RPMI7951 (cell line): ENCODE data around the gene KAZN. TPM values are rescaled to one million over a fixed set of nuclear protein-coding genes. Genes with fewer than 3 reads are reported as not detected.
A peak's percentile ranks its signal among the peaks of the same experiment; 100 is the strongest.

Source experiments
- DNase-seq: peaks from one replicate; pipeline ENCODE4 v3.0.0-alpha.2; 2012; ENCODE audit warnings: low read depth
- total RNA-seq: library from RNA; depleted of rRNA; stranded (reverse); fragments of >200 nt; shearing (Covaris generic); gene quantifications from 2 replicates; pipeline ENCODE4 v1.2.3, GENCODE V29; 2014

Gene KAZN
- total RNA-seq, 1 experiment from 2014 or later: 0.24 TPM

GRCh38 chr1:15007368-15007767, 408.9 kb downstream of the KAZN start:
- no peak for DNase-seq

GRCh38 chr1:15007842-15008241, 409.4 kb downstream of the KAZN start:
- no peak for DNase-seq

DNA sequence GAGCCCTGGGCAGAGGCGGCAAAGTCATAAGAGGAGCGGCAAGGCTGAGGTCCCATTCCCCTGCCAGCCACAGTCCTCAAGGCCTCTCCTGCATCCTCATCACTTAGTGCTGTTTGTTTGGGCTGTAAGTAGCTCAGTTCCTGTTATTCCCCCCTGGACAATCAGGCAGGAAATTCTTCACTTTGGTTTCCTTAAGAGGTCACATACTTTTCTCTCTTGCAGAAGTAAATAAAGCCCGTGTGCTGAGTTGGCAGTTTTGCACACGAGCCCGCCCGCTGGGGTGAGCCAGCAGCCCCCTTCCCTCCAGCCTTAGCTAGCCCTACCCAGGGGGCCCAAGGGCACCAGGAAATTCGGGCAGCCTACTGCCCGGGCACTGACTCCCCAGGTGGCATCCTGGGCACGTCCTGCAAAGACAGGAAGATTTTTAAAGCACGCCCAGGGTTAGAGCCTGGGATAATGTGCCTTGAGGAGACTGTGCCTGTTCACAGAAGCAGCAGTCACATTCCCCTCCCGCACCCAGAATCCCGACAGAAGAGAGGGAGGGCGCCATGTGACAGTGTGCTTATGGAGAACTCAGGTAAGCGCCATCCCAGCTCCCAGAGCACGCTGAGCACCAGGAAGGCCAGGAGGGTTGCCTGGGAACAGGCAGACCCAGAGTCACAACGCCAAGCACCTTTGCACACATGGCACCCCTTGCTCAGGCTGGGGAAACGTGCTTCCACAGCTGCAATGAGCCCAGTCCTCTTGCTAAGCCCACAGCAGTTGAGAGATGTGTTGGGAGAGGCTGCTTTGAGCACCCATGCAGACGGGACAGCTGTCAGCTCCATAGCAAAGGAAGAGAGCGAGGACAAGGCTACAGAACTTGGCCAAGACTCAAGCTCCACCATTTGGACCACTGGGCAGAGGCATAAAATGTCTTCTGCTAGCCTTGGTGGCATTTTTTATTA, 410.6 kb downstream of the KAZN start:
- DNase-seq: no peak

DNA sequence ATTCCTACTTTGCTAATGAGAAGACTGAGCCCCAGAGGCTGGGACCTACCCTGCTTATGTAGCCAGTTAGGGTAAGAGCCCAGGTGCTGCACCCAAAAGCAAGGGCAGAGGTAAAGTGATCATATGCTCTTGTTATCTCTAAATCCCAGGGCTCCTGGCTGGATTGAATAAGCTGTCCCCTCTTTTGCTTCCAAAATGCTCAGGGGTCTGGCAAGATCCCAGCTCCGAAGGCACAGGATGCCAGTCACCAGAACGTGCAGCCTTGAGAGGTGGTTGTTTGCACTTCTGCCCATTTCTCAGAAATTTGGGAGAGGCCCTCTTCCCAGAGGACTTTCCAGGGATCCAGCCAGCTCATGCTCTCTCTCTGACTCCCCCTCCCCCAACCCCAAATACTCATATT, 412.7 kb downstream of the KAZN start:
- no peak for DNase-seq

DNA sequence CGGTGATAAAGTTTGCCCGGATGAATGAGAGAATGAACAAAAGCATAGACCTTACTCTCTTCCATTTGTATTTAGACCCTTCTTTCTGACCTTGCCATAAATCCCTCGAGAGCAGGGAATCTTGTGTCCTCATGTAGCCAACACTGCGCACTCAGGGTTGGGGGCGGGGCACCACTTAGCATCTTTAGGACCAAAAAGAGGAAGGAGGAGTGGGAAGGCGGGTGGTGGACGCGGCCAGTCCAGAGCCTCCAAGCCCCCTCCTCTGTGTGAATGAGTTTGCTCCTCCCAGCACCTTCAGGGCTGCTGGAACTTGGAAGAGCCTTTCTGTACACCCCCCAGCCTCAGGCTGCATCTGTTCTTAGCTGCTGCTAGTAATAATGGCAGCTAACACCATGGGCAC, 413.2 kb downstream of the KAZN start:
- DNase-seq: no peak

DNA sequence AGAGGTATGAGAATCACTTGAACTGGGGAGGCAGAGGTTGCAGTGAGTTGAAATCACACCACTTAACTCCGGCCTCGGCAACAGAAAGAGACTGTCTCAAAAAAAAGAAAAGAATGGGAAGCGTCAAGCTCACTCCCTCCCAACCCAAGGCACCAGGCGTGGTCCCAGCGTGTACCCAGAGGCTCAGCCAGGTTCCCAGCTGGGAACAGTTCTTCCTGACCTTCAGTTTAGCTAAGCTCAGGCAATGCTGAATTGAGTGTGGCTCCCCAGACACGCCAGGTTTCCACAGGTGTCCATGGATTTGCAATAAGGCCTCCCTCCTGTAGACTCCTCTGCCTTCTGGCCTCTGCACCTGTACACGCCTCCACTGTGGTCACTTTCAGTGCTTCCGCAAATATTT, 414.3 kb downstream of the KAZN start:
- DNase-seq: no peak

GRCh38 chr1:15013767-15014166, 415.3 kb downstream of the KAZN start:
- DNase-seq: no peak

DNA sequence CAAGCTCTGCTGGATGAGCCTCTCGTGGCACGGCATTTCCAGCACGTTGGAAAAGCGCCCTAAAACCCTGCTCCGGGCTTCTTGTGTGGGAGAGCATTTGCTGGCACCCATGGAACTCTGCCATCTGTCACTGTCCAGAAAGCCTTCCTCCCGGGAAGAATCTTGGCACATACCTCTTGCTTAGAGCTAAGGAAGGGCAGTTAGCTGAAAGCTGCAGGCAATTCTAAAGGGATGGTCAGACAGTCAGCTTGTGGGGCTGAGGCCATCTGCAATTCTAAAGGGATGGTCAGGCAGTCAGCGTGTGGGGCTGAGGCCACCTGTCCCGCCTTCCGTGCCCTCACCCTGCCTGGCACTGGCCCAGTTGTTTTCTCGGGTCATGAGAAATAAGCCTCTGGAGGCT, 416.0 kb downstream of the KAZN start:
- DNase-seq: no peak

DNA sequence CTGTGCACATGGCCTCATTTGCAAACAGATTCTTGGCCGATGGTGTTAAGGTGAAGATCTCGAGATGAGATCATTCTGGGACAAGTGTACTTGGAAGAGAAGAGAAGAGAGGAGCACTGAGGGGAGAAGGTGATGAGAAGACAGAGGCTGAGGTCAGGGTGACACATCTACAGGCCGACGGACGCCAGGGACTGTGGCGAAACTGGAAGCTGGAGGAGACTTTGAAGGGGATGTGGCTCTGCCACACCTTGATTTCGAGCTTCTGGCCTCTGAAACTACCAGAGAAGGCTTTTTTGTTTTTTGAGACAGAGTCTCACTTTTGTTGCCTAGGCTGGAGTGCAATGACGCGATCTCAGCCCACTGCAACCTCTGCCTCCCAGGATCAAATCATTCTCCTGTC, 417.5 kb downstream of the KAZN start:
- no peak for DNase-seq

DNA sequence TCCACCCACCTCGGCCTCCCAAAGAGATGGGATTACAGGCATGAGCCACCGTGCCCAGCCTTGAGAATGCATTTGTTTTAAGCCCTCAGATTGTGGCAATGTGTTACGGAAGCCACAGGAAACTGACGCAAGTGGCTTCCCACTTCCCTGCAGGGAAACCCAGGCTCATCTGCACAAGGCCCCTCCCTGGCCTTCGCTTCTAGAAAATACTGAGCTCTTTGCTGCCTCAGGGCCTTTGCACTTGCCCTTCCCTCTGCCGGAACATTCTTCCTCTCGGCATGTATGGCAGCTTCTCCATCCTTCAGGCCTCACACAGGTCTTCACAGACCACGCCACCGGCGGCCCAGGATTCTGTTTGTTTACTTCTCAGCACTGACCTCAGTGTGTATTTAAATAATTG, 418.0 kb downstream of the KAZN start:
- no peak for DNase-seq

GRCh38 chr1:15017120-15017519, 418.6 kb downstream of the KAZN start:
- DNase-seq: no peak

- DNase-seq: no peak
Observed at GRCh38 chr1:15018767-15019166, 420.3 kb downstream of the KAZN start.

DNA sequence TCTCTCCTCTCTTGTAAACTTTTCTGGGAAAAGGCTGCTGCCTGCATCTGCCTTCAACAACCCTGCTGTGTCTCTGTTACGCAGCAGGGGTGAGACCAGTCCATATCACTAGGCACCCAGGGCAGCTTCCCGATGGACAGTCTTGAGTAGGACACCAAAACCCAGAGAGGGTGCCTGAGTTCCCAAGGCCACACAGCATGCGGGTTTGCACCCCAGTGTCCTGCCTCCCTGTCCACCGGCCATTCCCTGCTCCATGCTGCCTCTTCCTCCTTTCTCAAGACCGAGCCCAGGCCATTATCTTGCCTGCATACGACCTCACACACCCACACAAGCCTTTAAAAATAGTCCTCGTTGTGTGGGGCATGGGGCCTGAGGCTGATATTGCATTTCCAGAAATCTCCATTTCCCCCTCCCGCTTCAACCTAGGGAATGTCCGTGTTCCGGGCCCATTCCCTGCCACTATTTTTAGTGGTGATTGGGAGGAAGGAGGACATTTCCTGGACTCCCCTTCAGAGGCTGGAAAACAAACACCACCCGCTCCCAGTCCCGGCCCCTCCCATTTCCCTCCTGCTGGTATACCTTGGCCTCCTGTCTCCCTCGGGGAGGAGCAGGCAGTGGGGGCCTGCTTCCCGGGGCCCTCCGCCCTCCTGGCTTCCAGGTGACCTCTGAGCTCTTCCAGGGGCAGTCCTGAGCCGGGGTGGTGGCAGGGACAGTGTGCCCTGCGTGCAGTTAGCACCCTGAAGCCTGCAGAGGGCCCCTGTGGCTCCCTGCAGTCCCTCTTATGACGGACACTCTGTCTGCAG, 422.7 kb downstream of the KAZN start:
- no peak for DNase-seq

- no peak for DNase-seq
Observed at GRCh38 chr1:15022048-15022447, 423.6 kb downstream of the KAZN start.

DNA sequence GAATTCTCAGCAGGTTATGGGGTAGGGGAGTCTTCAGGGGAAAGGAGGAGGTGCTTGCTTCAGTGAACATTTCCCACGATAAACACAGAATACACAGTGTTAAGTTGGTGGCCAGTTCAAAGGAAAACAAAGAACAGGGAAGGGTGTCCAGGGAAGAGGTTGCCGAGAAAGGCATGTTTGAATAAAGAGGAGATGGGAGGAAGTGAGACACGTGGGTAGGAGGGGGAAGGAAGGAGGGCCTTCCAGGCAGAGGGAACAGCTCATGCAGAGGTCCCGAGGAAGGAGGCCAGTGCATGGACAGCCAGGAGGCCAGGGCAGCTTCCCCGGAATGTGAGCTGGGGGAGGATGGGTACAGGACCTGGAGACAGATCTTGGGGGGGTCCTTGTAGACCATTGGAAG, 424.7 kb downstream of the KAZN start:
- no peak for DNase-seq

DNA sequence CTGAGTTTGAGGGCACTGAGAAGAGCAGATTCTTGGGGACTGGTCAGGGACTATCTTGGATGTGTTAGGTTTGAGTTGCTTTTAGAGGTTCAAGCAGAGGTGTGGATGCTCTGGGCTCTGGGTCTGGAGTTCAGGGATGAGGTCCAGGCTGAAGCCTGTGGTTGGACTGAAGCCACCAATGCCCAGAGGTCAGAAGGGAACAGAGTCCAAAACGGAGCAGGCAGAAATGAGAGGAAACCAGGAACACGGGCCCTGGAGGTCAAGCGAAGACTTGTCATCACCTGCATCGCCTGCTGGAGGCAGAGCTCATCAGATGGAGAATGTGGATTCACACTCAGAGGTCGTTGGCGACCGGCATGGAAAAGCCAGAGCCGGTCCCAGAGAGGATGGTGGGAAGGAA, 425.5 kb downstream of the KAZN start:
- DNase-seq: no peak

GRCh38 chr1:15026117-15026489, 427.6 kb downstream of the KAZN start:
- no peak for DNase-seq

DNA sequence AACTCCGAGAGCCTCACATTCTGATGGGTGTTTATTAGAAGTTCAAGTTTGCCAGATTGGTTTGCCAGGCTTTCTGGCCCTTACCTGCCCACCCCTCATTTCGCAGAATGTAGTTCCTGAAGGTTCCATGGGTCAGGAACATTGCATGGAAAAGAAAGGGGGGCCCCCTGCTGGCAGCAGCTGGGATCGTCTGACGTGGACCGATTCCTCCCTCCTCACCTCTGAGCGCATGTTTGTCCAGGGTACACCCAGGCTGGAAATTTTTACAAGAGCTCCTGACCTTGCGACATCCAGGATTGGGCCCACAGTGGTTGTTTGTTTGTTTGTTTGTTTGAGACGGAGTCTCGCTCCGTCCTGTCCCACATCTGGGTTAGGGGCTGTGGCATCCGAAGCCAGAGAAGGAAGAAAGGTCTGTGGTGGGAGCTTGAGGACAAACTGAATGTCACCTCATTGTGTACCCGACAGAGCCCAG, 429.1 kb downstream of the KAZN start:
- peak; percentile 43 for DNase-seq

DNA sequence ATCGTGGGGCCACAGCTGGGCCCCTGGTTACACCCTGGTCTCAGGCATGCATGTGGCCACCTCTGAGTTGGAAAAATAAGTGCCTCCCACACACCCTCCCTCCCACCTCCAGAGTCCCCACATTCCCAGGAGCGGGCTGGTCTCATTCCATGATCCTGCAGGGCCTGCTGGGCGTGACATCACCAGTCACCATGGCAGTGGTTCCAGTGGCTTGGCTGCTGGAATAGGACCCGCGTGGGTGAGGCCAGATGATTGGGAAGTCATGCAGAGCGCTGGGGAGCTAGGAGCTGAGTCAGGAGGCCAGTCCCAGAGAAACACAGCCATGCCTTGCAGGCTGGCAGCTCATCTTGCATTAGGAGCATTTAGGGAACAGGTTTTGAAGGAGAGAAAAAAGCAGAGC, 429.6 kb downstream of the KAZN start:
- DNase-seq: peak; percentile 71

DNA sequence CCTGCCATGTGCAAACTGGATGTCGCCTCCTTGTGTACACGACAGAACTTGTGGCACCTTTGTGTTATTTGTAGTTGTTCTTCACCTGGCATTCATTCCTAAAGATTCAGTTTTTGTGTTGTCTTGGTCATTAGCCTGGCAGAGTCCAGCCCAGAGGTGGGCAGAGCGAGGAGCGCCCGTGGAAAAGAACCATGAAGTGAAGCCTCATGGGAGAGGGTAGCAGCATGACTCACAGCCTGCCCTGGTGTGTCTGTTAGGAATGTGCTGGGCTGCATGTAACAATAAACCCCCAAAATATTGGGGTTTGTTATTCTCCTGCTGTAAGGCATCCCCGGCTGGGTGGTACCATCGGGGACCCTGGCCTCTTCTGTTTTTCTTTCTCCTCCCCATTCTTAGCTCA, 430.1 kb downstream of the KAZN start:
- no peak for DNase-seq

DNA sequence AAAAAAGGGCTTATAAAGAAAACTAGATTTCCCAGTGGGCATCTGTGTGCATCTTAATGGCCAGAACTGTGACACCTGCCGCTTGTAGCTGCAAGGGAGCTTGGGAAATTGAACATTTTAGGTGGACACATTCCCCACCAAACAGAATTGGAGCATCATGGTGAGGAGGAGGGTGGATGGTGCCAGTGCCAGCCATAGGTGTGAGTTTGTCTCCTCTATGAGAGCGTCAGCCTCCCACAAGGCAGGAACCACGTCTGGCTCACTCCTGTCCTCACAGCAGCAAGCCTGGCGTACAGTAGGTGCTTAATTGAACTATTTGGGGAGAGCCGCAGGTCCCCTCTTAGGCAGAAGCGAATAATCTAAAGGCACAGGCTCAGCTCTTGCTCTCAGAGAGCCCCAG, 430.6 kb downstream of the KAZN start:
- DNase-seq: no peak

GRCh38 chr1:15029786-15030185, 431.3 kb downstream of the KAZN start:
- no peak for DNase-seq
